Tibial nerve (tissue), 4 donors: Measurements from ENCODE around the gene DDAH1. TPM values are rescaled to one million over a fixed set of nuclear protein-coding genes. Genes with fewer than 3 reads are reported as not detected.

Source experiments
- DNase-seq, 2 donors: peaks; one replicate each; pipeline ENCODE4 v3.0.0-alpha.2; 2019; ENCODE audit warnings: low spot score in 2 of 2
- H3K27ac ChIP-seq, 4 donors: fragments of 200-600 bp; sonication (generic) in 3 of 4; one replicate each; pipeline ENCODE4 v1.5.1; 2017 to 2019; ENCODE audit warnings: mild to moderate bottlenecking in 1 of 4
- H3K27me3 ChIP-seq, 2 donors: fragments of 200-600 bp; sonication (generic) in 1 of 2; one replicate each; pipeline versions ENCODE4 v1.5.1 to v1.6.0; 2017 to 2019
- H3K36me3 ChIP-seq, 3 donors: fragments of 200-600 bp; sonication (generic); one replicate each; pipeline ENCODE4 v1.5.1; 2018 to 2019
- H3K4me1 ChIP-seq, 4 donors: fragments of 200-600 bp; sonication (generic) in 3 of 4; one replicate each; pipeline ENCODE4 v1.5.1; 2017 to 2019
- H3K4me3 ChIP-seq, 4 donors: fragments of 200-600 bp; sonication (generic) in 3 of 4; one replicate each; pipeline ENCODE4 v1.5.1; 2017 to 2019; ENCODE audit warnings: mild to moderate bottlenecking in 1 of 4, moderate library complexity in 1 of 4
- H3K9me3 ChIP-seq, 4 donors: fragments of 200-600 bp; sonication (generic) in 3 of 4; one replicate each; pipeline ENCODE4 v1.5.1; 2017 to 2019
- EP300 ChIP-seq, 2 donors: sonication (generic); formaldehyde crosslinking; IDR thresholded peaks; one replicate each; pipeline ENCODE4 v1.6.1; 2017; ENCODE audit warnings: antibody characterized with exemption in 2 of 2, mild to moderate bottlenecking in 1 of 2
- POLR2A ChIP-seq, 2 donors: fragments of 450-650 bp; IDR thresholded peaks; one replicate each; pipeline ENCODE4 v1.6.1; 2017; ENCODE audit warnings: antibody characterized with exemption in 2 of 2, mild to moderate bottlenecking in 2 of 2, moderate library complexity in 2 of 2
- WGBS, 2 donors: methylation state at CpG; one replicate each; pipeline ENCODE4 v1.1.5; 2018; 5-methylcytosine and 5-hydroxymethylcytosine counted together
- total RNA-seq, 4 donors: library from RNA; depleted of rRNA; stranded (reverse); fragments of >200 nt; gene quantifications; one replicate each; pipeline ENCODE4 v1.1.0, GENCODE V29; 2016
- TF ChIP-seq, protein P1 (sequence below), 5 experiments: fragments of 200-600 bp in 3 of 5; fragments of 450-650 bp in 2 of 5; sonication (generic) in 3 of 5; IDR thresholded peaks; one replicate each; pipeline ENCODE4 v1.5.1; 2016 to 2019; ENCODE audit warnings: antibody characterized with exemption in 5 of 5, mild to moderate bottlenecking in 3 of 5, moderate library complexity in 2 of 5

DDAH1 gene
- total RNA-seq, 4 donors from 2014 or later: 17.7 to 23.4 (median 21.8) TPM

DNA sequence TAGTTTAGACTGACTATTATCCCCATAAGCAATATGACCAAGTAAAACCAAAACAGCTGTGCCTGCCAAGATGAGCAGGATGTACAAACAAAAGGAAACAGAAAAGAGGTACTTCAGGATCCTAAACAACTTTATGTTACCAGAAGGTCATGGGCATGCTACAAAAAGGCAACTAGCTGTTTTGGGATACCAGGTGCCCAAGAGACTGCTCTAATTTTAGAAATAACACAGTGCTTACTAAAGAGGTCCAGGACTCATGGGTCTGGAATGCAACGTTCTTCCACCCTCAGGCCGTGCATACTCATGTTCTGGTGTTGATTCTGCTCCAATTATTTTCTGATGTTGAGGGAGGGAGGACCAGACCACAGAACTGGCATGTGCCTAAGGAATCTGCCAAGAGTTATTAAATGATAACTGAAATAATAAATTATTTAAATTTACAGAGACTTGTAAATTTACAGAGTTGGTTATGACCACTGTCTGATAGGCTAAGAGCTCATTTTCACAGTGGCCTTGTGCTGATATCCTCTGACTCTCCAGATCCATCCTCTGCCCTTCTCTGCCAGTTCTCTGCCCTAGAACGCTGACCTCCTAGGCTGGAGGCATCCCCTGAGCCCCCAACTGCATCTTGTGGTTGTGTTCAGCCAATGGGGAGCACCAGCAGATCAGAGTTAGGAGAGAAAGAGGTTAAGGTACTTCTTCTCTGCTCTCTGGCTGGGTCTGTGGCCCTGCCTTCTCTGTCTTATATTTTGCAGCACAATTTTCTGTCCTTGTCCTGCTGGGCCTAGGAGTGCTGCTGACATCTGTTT, 150.9 kb downstream of the DDAH1 start:
- H3K27ac ChIP-seq: peak overlapping the region in 3 of 4 donors; percentile 17 to 69 (median 52)
- H3K4me3 ChIP-seq: no peak overlapping the region
- no peaks in the 10 kb centered on the region for H3K27me3 ChIP-seq
- DNase-seq: no peak
- no peaks in the 10 kb centered on the region for H3K9me3 ChIP-seq
- TF ChIP-seq POLR2A (IDR thresholded peaks at IDR 0.05) (no peak), EP300 (IDR thresholded peaks at IDR 0.05) (peak in 1 of 2 donors; percentile 20)
- TF ChIP-seq, protein P1, sequence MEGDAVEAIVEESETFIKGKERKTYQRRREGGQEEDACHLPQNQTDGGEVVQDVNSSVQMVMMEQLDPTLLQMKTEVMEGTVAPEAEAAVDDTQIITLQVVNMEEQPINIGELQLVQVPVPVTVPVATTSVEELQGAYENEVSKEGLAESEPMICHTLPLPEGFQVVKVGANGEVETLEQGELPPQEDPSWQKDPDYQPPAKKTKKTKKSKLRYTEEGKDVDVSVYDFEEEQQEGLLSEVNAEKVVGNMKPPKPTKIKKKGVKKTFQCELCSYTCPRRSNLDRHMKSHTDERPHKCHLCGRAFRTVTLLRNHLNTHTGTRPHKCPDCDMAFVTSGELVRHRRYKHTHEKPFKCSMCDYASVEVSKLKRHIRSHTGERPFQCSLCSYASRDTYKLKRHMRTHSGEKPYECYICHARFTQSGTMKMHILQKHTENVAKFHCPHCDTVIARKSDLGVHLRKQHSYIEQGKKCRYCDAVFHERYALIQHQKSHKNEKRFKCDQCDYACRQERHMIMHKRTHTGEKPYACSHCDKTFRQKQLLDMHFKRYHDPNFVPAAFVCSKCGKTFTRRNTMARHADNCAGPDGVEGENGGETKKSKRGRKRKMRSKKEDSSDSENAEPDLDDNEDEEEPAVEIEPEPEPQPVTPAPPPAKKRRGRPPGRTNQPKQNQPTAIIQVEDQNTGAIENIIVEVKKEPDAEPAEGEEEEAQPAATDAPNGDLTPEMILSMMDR (IDR thresholded peaks at IDR 0.05): no peak
- peaks cover 0 to 7% (median 0%) of the 10 kb centered on the region in 4 donors for H3K4me1 ChIP-seq
- no peaks in the 10 kb centered on the region for H3K36me3 ChIP-seq
- WGBS, 2 donors: 51 to 56% methylated on average over 3 of the region's 3 CpGs

DNA sequence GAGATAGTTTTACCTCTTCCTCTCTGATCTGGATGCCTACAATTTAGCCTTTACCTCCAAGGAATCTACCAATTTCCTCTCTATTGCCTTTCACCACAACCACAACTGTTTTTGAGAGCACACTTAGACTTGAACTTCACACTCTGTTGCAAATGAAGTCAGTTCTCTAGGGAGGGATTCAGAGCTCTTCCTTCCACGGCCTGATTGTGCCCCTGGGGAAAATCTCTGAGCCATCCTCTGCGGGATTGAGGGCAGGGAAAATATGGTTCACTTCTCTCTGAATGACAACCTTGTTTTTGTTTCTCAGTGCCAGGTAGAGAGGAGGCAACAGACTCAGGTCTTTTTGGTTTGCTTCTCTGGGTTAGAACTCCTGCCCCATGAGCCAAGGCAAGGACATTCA, 153.1 kb downstream of the DDAH1 start:
- Histone ChIP-seq H3K36me3 (no peaks in the 10 kb centered on the region), H3K4me3 (no peak overlapping the region), H3K27me3 (no peaks in the 10 kb centered on the region), H3K4me1 (peaks cover 0 to 10% (median 4%) of the 10 kb centered on the region in 4 donors), H3K9me3 (no peaks in the 10 kb centered on the region), H3K27ac (no peak overlapping the region)
- TF ChIP-seq, protein P1 (IDR thresholded peaks at IDR 0.05): no peak
- TF ChIP-seq EP300 (IDR thresholded peaks at IDR 0.05) (no peak), POLR2A (IDR thresholded peaks at IDR 0.05) (no peak)
- no peak for DNase-seq
- 51 to 52% methylated on average over 2 of the region's 2 CpGs for WGBS, 2 donors

DNA sequence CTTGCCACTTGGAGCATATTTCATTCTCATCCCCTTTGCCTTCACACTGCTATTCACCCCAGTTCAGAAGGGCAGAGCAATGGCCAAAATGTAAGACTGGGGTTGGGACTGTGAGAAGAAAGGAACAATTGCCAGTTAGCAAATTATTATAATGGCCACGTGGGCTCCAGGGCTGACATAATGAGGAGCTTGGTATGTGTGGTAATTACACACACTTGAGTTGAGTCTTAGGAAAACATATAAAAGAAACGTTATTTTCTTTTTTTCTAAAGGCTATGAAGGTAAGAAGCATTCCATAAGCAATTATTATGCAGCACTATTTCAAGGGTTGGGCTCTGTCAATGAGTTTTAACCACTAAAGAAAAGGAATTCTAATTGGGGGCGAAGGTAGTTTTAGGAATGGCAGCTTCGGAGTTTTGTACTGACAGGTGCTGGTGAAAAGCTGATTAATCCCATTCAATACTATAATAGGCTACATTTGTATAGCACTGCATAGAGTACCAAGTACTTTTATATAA, 156.1 kb downstream of the DDAH1 start:
- no peak for DNase-seq
- Histone ChIP-seq H3K27me3 (no peaks in the 10 kb centered on the region), H3K36me3 (no peaks in the 10 kb centered on the region), H3K4me3 (no peak overlapping the region), H3K4me1 (peaks cover 0 to 10% (median 0%) of the 10 kb centered on the region in 4 donors), H3K27ac (no peak overlapping the region), H3K9me3 (no peaks in the 10 kb centered on the region)
- TF ChIP-seq, protein P1 (IDR thresholded peaks at IDR 0.05): no peak
- TF ChIP-seq EP300 (IDR thresholded peaks at IDR 0.05) (no peak), POLR2A (IDR thresholded peaks at IDR 0.05) (no peak)
- WGBS, 2 donors: 61 to 63% methylated on average over 4 of the region's 4 CpGs

DNA sequence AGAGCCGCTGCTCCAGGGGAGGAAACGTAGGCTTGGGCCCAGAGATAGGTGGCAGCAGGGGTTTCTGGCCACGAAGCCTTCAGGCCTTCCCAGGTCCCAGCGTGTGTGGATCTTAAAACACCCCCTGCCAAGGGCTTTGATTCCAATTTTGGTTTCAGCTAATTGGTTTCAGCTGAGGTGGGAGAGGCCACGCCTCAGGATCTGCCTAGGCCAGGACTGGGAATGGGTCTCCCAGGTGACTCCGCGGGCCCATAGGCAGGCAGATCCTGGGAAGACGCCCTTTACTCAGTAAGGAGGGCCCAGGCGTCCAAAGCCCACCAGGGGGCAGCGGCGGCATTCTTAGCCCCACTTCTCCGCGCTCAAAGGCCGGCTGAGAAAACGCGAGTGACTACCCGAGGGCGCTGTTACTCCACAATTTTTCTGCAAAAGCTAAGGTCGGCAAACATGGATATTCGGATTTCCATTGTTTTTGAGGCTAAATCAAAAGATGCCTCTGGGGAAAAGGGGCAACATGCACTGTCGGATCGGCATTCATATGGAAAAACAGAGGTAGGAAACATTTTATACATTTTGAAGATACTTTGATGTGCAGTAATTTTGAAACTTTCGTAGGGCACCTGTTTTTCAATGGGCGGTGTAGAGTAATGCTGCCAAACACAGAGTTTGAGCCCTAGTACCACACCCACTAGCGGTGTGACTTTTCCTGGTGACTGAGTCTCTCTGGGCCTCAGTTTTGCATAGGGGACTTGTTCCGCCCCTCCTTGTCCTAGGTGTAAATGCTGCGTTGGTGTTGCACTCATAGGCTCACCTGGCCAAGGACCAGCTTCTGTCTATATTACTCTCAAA, 156.7 kb downstream of the DDAH1 start:
- peak; percentile 72 to 85 for DNase-seq
- H3K4me1 ChIP-seq: peaks cover 0 to 10% (median 0%) of the 10 kb centered on the region in 4 donors
- WGBS, 2 donors: 24% methylated on average over 25 to 27 of the region's 27 CpGs
- no peaks in the 10 kb centered on the region for H3K36me3 ChIP-seq
- H3K9me3 ChIP-seq: no peaks in the 10 kb centered on the region
- H3K27ac ChIP-seq: no peak overlapping the region
- no peaks in the 10 kb centered on the region for H3K27me3 ChIP-seq
- H3K4me3 ChIP-seq: no peak overlapping the region
- TF ChIP-seq POLR2A (IDR thresholded peaks at IDR 0.05) (no peak), EP300 (IDR thresholded peaks at IDR 0.05) (no peak)
- TF ChIP-seq, protein P1 (IDR thresholded peaks at IDR 0.05): peak; percentile 81 to 97 (median 96)
